Gastrocnemius medialis (tissue), 4 donors: ENCODE measurements around the gene CEACAM3. TPM values are rescaled to one million over a fixed set of nuclear protein-coding genes. Genes with fewer than 3 reads are reported as not detected.
"Not testable (repeated sequence)": the region's sequence is repeated elsewhere in the genome, so short reads cannot be mapped to it uniquely, and the experiment has no call there.

Experiments used
- ATAC-seq, 2 donors: fragments of 150-250 bp; one replicate each; pipeline ENCODE4 v1.9.1; 2016
- DNase-seq, 2 donors: peaks; one replicate each; pipeline ENCODE4 v3.0.0-alpha.2; 2019
- H3K27ac ChIP-seq, 4 donors: fragments of 200-600 bp; sonication (generic); 1 replicate in 1 of 4; 2 replicates in 3 of 4; pipeline ENCODE4 v1.5.1; 2016 to 2018; ENCODE audit warnings: mild to moderate bottlenecking in 2 of 4, moderate library complexity in 1 of 4
- H3K27me3 ChIP-seq, 3 donors: fragments of 200-600 bp; sonication (generic) in 2 of 3; 1 replicate in 1 of 3; 2 replicates in 2 of 3; pipeline versions ENCODE4 v1.5.1 to v1.6.0; 2016 to 2019; ENCODE audit warnings: mild to moderate bottlenecking in 1 of 3, moderate library complexity in 1 of 3
- H3K36me3 ChIP-seq, 2 donors: fragments of 200-600 bp; sonication (generic) in 1 of 2; one replicate each; pipeline ENCODE4 v1.5.1; 2017 to 2018
- H3K4me1 ChIP-seq, 2 donors: fragments of 200-600 bp; sonication (generic) in 1 of 2; one replicate each; pipeline ENCODE4 v1.5.1; 2016 to 2017; ENCODE audit warnings: mild to moderate bottlenecking in 2 of 2
- H3K4me3 ChIP-seq, 4 donors: fragments of 200-600 bp; sonication (generic) in 3 of 4; 1 replicate in 1 of 4; 2 replicates in 3 of 4; pipeline ENCODE4 v1.5.1; 2016 to 2019; ENCODE audit warnings: mild to moderate bottlenecking in 2 of 4
- H3K9me3 ChIP-seq, 3 donors: fragments of 200-600 bp; sonication (generic) in 2 of 3; 1 replicate in 1 of 3; 2 replicates in 2 of 3; pipeline ENCODE4 v1.5.1; 2016 to 2019
- POLR2A ChIP-seq, 2 donors: fragments of 450-650 bp; IDR thresholded peaks; one replicate each; pipeline ENCODE4 v1.6.1; 2017; ENCODE audit warnings: antibody characterized with exemption in 2 of 2, mild to moderate bottlenecking in 2 of 2, moderate library complexity in 2 of 2
- in situ Hi-C, 4 donors: fragments of 200-750 bp; cut with MboI; loops; one replicate each; pipeline versions ENCODE4 v1.15.0 to v1.8.0; 2017; ENCODE audit warnings: low sequenced_read_pairs in 4 of 4
- intact Hi-C: fragments of 100-400 bp; cut with DNase I; formaldehyde crosslinking; loops from one replicate; pipeline ENCODE4 v1.15.1; 2023; ENCODE audit warnings: low total_unique reads
- total RNA-seq, 4 donors: library from RNA; depleted of rRNA; stranded (reverse); fragments of >200 nt; gene quantifications; one replicate each; pipeline versions ENCODE4 v1.1.0 to v1.2.3, GENCODE V29; 2016
- TF ChIP-seq, protein P1 (sequence below), 5 experiments: fragments of 450-650 bp in 3 of 5; fragments of 200-600 bp in 2 of 5; sonication (generic) in 2 of 5; IDR thresholded peaks in 4 of 5; conservative IDR thresholded peaks in 1 of 5; 1 replicate in 4 of 5; 2 replicates in 1 of 5; pipeline ENCODE4 v1.5.1; 2016 to 2019; ENCODE audit warnings: antibody characterized with exemption in 5 of 5, mild to moderate bottlenecking in 3 of 5, moderate library complexity in 3 of 5

Gene CEACAM3
- total RNA-seq, 4 donors from 2014 or later: not detected

DNA sequence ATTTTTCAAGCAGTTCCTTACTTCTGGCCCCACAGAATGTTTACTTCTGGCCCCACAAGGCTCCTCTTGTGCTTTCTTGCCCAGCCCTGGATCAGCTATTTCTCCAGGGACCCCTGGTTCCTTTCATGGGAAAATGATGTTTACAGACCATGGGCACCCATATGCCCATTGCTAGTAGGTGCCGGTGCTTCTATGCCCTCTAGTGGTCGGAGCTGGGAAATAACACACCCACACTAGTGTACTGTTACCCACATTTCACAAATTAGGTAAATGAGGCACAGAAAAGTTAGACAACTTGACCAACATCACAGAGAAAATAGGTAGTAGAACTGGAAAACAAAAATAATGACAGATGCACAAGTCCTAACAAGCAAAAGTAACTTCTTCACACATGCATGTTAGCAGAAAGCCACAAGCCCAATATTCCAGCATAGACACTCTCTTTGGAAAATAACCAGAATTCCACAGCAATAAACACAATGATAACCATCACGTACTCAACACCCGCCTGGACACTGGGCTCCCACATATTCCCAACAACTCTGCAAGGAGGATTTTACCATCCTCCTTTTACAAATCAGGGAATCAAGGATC, 42.4 kb upstream of the CEACAM3 start:
- Histone ChIP-seq H3K36me3 (no peaks in the 10 kb centered on the region), H3K4me3 (no peak overlapping the region), H3K4me1 (no peaks in the 10 kb centered on the region), H3K27me3 (peaks cover 0 to 5% (median 0%) of the 10 kb centered on the region in 3 donors), H3K9me3 (no peaks in the 10 kb centered on the region), H3K27ac (no peak overlapping the region)
- no peak for DNase-seq
- in situ Hi-C loops (loop anchor here in 1 of 4 donors (25.0 kb wide), 1 partner anchor 1367 kb away; the partner anchor contains the start of gene HIPK4), intact Hi-C loops (no loop called here)
- ATAC-seq: no peak
- TF ChIP-seq, protein P1, sequence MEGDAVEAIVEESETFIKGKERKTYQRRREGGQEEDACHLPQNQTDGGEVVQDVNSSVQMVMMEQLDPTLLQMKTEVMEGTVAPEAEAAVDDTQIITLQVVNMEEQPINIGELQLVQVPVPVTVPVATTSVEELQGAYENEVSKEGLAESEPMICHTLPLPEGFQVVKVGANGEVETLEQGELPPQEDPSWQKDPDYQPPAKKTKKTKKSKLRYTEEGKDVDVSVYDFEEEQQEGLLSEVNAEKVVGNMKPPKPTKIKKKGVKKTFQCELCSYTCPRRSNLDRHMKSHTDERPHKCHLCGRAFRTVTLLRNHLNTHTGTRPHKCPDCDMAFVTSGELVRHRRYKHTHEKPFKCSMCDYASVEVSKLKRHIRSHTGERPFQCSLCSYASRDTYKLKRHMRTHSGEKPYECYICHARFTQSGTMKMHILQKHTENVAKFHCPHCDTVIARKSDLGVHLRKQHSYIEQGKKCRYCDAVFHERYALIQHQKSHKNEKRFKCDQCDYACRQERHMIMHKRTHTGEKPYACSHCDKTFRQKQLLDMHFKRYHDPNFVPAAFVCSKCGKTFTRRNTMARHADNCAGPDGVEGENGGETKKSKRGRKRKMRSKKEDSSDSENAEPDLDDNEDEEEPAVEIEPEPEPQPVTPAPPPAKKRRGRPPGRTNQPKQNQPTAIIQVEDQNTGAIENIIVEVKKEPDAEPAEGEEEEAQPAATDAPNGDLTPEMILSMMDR (IDR thresholded peaks at IDR 0.05 in 4 of 5, conservative IDR thresholded peaks at IDR 0.05 in 1 of 5): peak in 3 of 5 experiments; percentile 14 to 50 (median 41)
- no peak for TF ChIP-seq POLR2A (IDR thresholded peaks at IDR 0.05)

DNA sequence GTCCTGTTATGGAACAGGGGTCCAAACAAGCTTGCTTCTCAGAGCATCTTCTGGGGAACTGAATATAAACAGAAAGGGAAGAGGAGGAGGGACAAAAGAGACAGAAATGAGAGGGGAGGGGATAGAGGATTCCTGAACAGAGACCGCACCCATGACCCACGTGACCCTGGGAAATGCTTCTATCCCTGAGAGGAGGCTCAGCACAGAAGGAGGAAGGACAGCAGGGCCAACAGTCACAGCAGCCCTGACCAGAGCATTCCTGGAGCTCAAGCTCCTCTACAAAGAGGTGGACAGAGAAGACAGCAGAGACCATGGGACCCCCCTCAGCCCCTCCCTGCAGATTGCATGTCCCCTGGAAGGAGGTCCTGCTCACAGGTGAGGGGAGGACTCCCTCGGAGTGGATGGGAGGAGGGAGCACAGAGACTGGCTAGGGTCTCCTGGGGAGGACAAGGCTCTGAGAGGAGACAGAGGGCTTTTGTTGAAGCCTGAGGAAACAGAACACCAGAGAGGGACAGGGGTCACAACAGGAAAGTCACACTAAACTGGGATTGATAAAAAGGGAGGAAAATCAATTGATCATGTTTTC, 41.0 kb upstream of the CEACAM3 start, which contains the start of gene CEACAM6:
TSS of gene CEACAM6 (plus strand) at position 203 of the 586 bp plus-strand sequence. CDS start at position 312, 109 bp downstream.
- H3K4me3 ChIP-seq: no peak within 1 kb of the TSS
- ATAC-seq (no peak), DNase-seq (no peak)
- no peak within 1 kb of the TSS for H3K27ac ChIP-seq
- peaks cover 0 to 5% (median 0%) of the 10 kb centered on the region in 3 donors for H3K27me3 ChIP-seq
- in situ Hi-C loops: loop anchor here in 1 of 4 donors (25.0 kb wide), 1 partner anchor 1368 kb away; the partner anchor contains the start of gene HIPK4
- H3K36me3 ChIP-seq: no peaks in the 10 kb centered on the region
- H3K9me3 ChIP-seq: no peaks in the 10 kb centered on the region
- TF ChIP-seq POLR2A (IDR thresholded peaks at IDR 0.05): no peak
- TF ChIP-seq, protein P1 (IDR thresholded peaks at IDR 0.05 in 4 of 5, conservative IDR thresholded peaks at IDR 0.05 in 1 of 5): no peak
- no peaks in the 10 kb centered on the region for H3K4me1 ChIP-seq
- intact Hi-C loops: no loop called here

DNA sequence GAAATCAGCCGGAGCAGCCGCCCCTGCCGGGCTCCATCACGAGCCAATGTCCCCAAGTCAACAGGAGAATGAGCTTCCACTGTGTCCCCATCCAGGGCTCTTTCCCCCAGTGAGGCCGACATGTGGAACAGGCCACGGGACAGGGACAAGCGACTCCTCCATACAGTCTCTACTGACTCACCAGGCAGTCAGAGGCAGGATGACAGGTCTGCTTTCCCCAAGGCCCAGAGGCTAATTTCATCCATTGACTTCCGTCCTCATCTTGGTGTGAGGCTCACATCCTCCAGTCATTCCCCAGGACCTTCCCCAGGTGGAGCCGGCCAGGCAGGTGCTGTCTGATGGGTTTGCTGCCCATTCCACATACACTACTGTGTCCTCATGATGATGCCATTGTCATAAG, 37.5 kb upstream of the CEACAM3 start:
- no peaks in the 10 kb centered on the region for H3K36me3 ChIP-seq
- no peaks in the 10 kb centered on the region for H3K4me1 ChIP-seq
- no peaks in the 10 kb centered on the region for H3K9me3 ChIP-seq
- ATAC-seq (no peak), DNase-seq (no peak)
- no peaks in the 10 kb centered on the region for H3K27me3 ChIP-seq
- no peak overlapping the region for H3K4me3 ChIP-seq
- intact Hi-C loops (no loop called here), in situ Hi-C loops (loop anchor here in 1 of 4 donors (25.0 kb wide), 1 partner anchor 1372 kb away; the partner anchor contains the start of gene HIPK4)
- H3K27ac ChIP-seq: no peak overlapping the region
- TF ChIP-seq POLR2A (IDR thresholded peaks at IDR 0.05): no peak
- TF ChIP-seq, protein P1 (IDR thresholded peaks at IDR 0.05 in 4 of 5, conservative IDR thresholded peaks at IDR 0.05 in 1 of 5): no peak

DNA sequence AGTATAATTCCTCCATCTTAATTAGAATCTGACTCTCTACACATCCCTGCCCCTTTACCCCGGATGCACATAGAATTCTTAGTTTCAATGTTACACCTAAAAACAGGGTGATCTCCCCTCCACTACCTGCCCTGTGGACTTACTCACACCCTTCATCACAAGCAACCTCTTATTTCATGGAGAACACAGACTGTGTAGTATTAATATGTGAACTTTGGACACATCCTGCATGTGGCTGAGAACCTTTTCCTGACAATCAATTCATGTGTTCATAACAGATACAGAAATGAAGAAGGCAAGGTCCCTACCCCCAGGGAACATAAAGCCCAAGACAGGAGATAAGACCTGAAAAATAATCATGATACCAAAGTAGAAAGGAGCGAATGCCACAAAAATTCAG, 29.3 kb upstream of the CEACAM3 start:
- ATAC-seq (no peak), DNase-seq (no peak)
- no peak overlapping the region for H3K4me3 ChIP-seq
- intact Hi-C loops: no loop called here
- H3K27ac ChIP-seq: no peak overlapping the region
- in situ Hi-C loops: loop anchor here in 1 of 4 donors (25.0 kb wide), 1 partner anchor 1380 kb away; the partner anchor contains the start of gene HIPK4
- H3K4me1 ChIP-seq: no peaks in the 10 kb centered on the region
- no peaks in the 10 kb centered on the region for H3K27me3 ChIP-seq
- TF ChIP-seq, protein P1 (IDR thresholded peaks at IDR 0.05 in 4 of 5, conservative IDR thresholded peaks at IDR 0.05 in 1 of 5): no peak
- no peak for TF ChIP-seq POLR2A (IDR thresholded peaks at IDR 0.05)
- H3K36me3 ChIP-seq: no peaks in the 10 kb centered on the region
- H3K9me3 ChIP-seq: no peaks in the 10 kb centered on the region

DNA sequence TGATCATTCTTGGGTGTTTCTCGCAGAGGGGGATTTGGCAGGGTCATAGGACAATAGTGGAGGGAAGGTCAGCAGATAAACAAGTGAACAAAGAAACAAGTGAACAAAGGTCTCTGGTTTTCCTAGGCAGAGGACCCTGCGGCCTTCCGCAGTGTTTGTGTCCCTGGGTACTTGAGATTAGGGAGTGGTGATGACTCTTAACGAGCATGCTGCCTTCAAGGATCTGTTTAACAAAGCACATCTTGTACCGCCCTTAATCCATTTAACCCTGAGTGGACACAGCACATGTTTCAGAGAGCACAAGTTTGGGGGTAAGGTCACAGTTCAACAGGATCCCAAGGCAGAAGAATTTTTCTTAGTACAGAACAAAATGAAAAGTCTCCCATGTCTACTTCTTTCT, 28.3 kb upstream of the CEACAM3 start:
- H3K27ac ChIP-seq, ATAC-seq, H3K36me3 ChIP-seq, H3K9me3 ChIP-seq, H3K4me3 ChIP-seq, H3K4me1 ChIP-seq, DNase-seq, H3K27me3 ChIP-seq, intact Hi-C loops: not testable (repeated sequence)
- in situ Hi-C loops: loop anchor here in 1 of 4 donors (25.0 kb wide), 1 partner anchor 1381 kb away; the partner anchor contains the start of gene HIPK4
